GM23338 (cell line): ENCODE results near the gene ADCY5. TPM values are rescaled to one million over a fixed set of nuclear protein-coding genes. Genes with fewer than 3 reads are reported as not detected.

Experiments used
- ATAC-seq: fragments of 200-7000 bp; cut with Tn5 transposase; 3 replicates; pipeline ENCODE4 v1.9.1; 2020
- DNase-seq: peaks from one replicate; pipeline ENCODE4 v3.0.0-alpha.2; 2015; ENCODE audit warnings: low spot score
- H2AFZ ChIP-seq: fragments of 200-600 bp; sonication (generic); 2 replicates; pipeline ENCODE4 v1.8.0; 2016; ENCODE audit warnings: antibody characterized with exemption, mild to moderate bottlenecking, moderate library complexity
- H3F3A ChIP-seq: fragments of 200-600 bp; sonication (generic); replicated peaks from 2 replicates; pipeline ENCODE4 v1.8.0; 2017; ENCODE audit warnings: antibody characterized with exemption, mixed run types, low read depth
- H3K27ac ChIP-seq: fragments of 200-600 bp; sonication (generic); 2 replicates; pipeline ENCODE4 v1.6.1; 2016; ENCODE audit warnings: low read depth
- H3K27me3 ChIP-seq: fragments of 200-600 bp; sonication (generic); 2 replicates; pipeline ENCODE4 v1.8.0; 2016; ENCODE audit warnings: mild to moderate bottlenecking, mixed run types, moderate library complexity; ENCODE audit not compliant: insufficient read depth
- H3K36me3 ChIP-seq: fragments of 200-600 bp; sonication (generic); 2 replicates; pipeline ENCODE4 v1.8.0; 2016; ENCODE audit warnings: mild to moderate bottlenecking; ENCODE audit not compliant: insufficient read depth
- H3K4me1 ChIP-seq: fragments of 200-600 bp; sonication (generic); 2 replicates; pipeline ENCODE4 v1.8.0; 2016; ENCODE audit warnings: mild to moderate bottlenecking, moderate library complexity; ENCODE audit not compliant: insufficient read depth
- H3K4me2 ChIP-seq: fragments of 200-600 bp; sonication (generic); 2 replicates; pipeline ENCODE4 v1.7.1; 2017; ENCODE audit warnings: mixed run types
- H3K4me3 ChIP-seq: fragments of 200-600 bp; sonication (generic); 2 replicates; pipeline ENCODE4 v1.6.1; 2016; ENCODE audit warnings: mixed run types
- H3K79me2 ChIP-seq: fragments of 200-600 bp; sonication (generic); replicated peaks from 2 replicates; pipeline ENCODE4 v1.8.0; 2017; ENCODE audit warnings: mild to moderate bottlenecking; ENCODE audit not compliant: insufficient read depth
- H3K9me2 ChIP-seq: fragments of 200-600 bp; sonication (generic); 2 replicates; pipeline ENCODE4 v1.8.0; 2017; ENCODE audit not compliant: insufficient read depth
- H4K20me1 ChIP-seq: fragments of 200-600 bp; sonication (generic); replicated peaks from 2 replicates; pipeline ENCODE4 v1.8.0; 2017; ENCODE audit warnings: mild to moderate bottlenecking; ENCODE audit not compliant: insufficient read depth
- H3K27ac Mint-ChIP-seq: 2 replicates; pipeline ENCODE4 v1.8.0; 2020; ENCODE audit warnings: inconsistent platforms, mild to moderate bottlenecking, moderate library complexity, mixed read lengths
- H3K27me3 Mint-ChIP-seq: 3 replicates; pipeline ENCODE4 v1.8.0; 2022; ENCODE audit warnings: low read depth, mild to moderate bottlenecking, moderate library complexity, mixed read lengths, inconsistent platforms; ENCODE audit not compliant: insufficient read depth, poor library complexity
- H3K36me3 Mint-ChIP-seq: 3 replicates; pipeline ENCODE4 v1.8.0; 2021; ENCODE audit warnings: low read depth, mild to moderate bottlenecking, inconsistent platforms, moderate library complexity, mixed read lengths
- H3K4me1 Mint-ChIP-seq: 3 replicates; pipeline ENCODE4 v1.8.0; 2020; ENCODE audit warnings: mild to moderate bottlenecking, inconsistent platforms, mixed read lengths
- H3K4me3 Mint-ChIP-seq: 3 replicates; pipeline ENCODE4 v1.8.0; 2021; ENCODE audit warnings: moderate library complexity, mild to moderate bottlenecking, inconsistent platforms, mixed read lengths
- H3K9me3 Mint-ChIP-seq: 3 replicates; pipeline ENCODE4 v1.8.0; 2020; ENCODE audit warnings: moderate library complexity, mild to moderate bottlenecking, inconsistent platforms, mixed read lengths
- CREB1 ChIP-seq: fragments of 250-450 bp; sonication (Bioruptor Pico); IDR thresholded peaks from 2 replicates; pipeline ENCODE4 v1.5.0; 2020; ENCODE audit warnings: low read depth, mild to moderate bottlenecking, moderate library complexity
- ETS1 ChIP-seq: IDR thresholded peaks from 2 replicates; pipeline ENCODE4 v1.6.1; 2016; ENCODE audit warnings: antibody characterized with exemption
- EZH2 ChIP-seq: fragments of 200-600 bp; sonication (generic); IDR thresholded peaks from one replicate; pipeline ENCODE4 v1.8.0; 2017; ENCODE audit warnings: antibody characterized with exemption, mild to moderate bottlenecking, low read depth; ENCODE audit not compliant: unreplicated experiment
- EZH2phosphoT487 ChIP-seq: fragments of 200-600 bp; sonication (generic); IDR thresholded peaks from one replicate; pipeline ENCODE4 v1.8.1; 2018; ENCODE audit warnings: antibody characterized with exemption; ENCODE audit not compliant: unreplicated experiment
- JUNB ChIP-seq: IDR thresholded peaks from one replicate; pipeline ENCODE4 v1.6.1; 2016; ENCODE audit warnings: antibody characterized with exemption; ENCODE audit not compliant: unreplicated experiment
- POLR2AphosphoS5 ChIP-seq: IDR thresholded peaks from 2 replicates; pipeline ENCODE4 v1.6.1; 2016; ENCODE audit warnings: antibody characterized with exemption, low read depth
- ZNF331 ChIP-seq: fragments of 250-450 bp; sonication (Bioruptor Pico); IDR thresholded peaks from 2 replicates; pipeline ENCODE4 v1.5.0; 2020; ENCODE audit warnings: low read depth, mild to moderate bottlenecking, moderate library complexity
- ZNF462 ChIP-seq: fragments of 250-450 bp; sonication (Bioruptor Pico); IDR thresholded peaks from 2 replicates; pipeline ENCODE4 v1.5.0; 2020; ENCODE audit warnings: mild to moderate bottlenecking, moderate library complexity
- polyA plus RNA-seq: library from polyadenylated mRNA; unstranded; fragments of >200 nt; fragmentation: Nextera tagmentation; extraction: Ambion mirVana; gene quantifications from 2 replicates; pipeline ENCODE4 v1.2.1, GENCODE V29; 2016
- total RNA-seq: library from RNA; depleted of rRNA; stranded (reverse); fragments of >200 nt; shearing (Covaris generic); gene quantifications from 2 replicates; pipeline ENCODE4 v1.2.3, GENCODE V29; 2014

The ADCY5 gene
- total and polyA plus RNA-seq, 2 experiments from 2014 or later, result 3.5 to 10.2 TPM

- TF ChIP-seq ZNF462 (CRISPR knock-in tag) (no peak), CREB1 (CRISPR knock-in tag) (no peak), JUNB (no peak), EZH2phosphoT487 (no peak), ZNF331 (CRISPR knock-in tag) (no peak), POLR2AphosphoS5 (no peak)
These were observed 144.8 kb downstream of the ADCY5 start (continued) for GRCh38 chr3:123303976-123304560.

GRCh38 chr3:123302961-123303360 lies 145.9 kb downstream of the ADCY5 start:
- Histone ChIP-seq H3K36me3 (no peaks in the 10 kb centered on the region), H2AFZ (no peak overlapping the region), H3K4me3 (no peak overlapping the region), H3K27ac (no peak overlapping the region), H3K4me2 (no peak overlapping the region), H3K4me1 (no peaks in the 10 kb centered on the region), H3K27me3 (no peaks in the 10 kb centered on the region), H3K9me2 (no peaks in the 10 kb centered on the region), H3K79me2 (no peaks in the 10 kb centered on the region; the same call in 1 of the 2 replicates), H3F3A (no peaks in the 10 kb centered on the region), H4K20me1 (no peaks in the 10 kb centered on the region; the same call in 1 of the 2 replicates)
- Mint-ChIP-seq H3K27me3 (peaks cover 5% of the 10 kb centered on the region), H3K9me3 (no peaks in the 10 kb centered on the region), H3K27ac (no peak overlapping the region), H3K4me3 (no peak overlapping the region), H3K36me3 (peaks cover 53% of the 10 kb centered on the region), H3K4me1 (peaks cover 8% of the 10 kb centered on the region; the same call in 2 of the 3 replicates)
- no peak for DNase-seq
- ATAC-seq, result no peak
- no peak for TF ChIP-seq EZH2
- TF ChIP-seq ETS1, result no peak
- no peak for TF ChIP-seq ZNF462 (CRISPR knock-in tag)
- no peak for TF ChIP-seq JUNB
